Right atrium auricular region (tissue), 2 donors: ENCODE results near the gene FAF1. TPM values are rescaled to one million over a fixed set of nuclear protein-coding genes. Genes with fewer than 3 reads are reported as not detected.

Experiments
- DNase-seq: peaks from one replicate; pipeline ENCODE4 v3.0.0-alpha.2; 2019; ENCODE audit warnings: low spot score
- H3K27ac ChIP-seq, 2 donors: fragments of 200-600 bp; sonication (generic); 1 replicate in 1 of 2; 2 replicates in 1 of 2; pipeline ENCODE4 v1.5.1; 2016 to 2019
- H3K27me3 ChIP-seq, 2 donors: fragments of 200-600 bp; sonication (generic); one replicate each; pipeline versions ENCODE4 v1.5.1 to v1.6.0; 2017 to 2019
- H3K36me3 ChIP-seq: fragments of 200-600 bp; sonication (generic); one replicate; pipeline ENCODE4 v1.5.1; 2016
- H3K4me1 ChIP-seq, 2 donors: fragments of 200-600 bp; sonication (generic); one replicate each; pipeline versions ENCODE4 v1.5.1 to v1.6.0; 2017 to 2019
- H3K4me3 ChIP-seq, 2 donors: fragments of 200-600 bp; sonication (generic); 1 replicate in 1 of 2; 2 replicates in 1 of 2; pipeline ENCODE4 v1.5.1; 2017 to 2019; ENCODE audit warnings: mild to moderate bottlenecking in 1 of 2, moderate library complexity in 1 of 2
- H3K9me3 ChIP-seq, 2 donors: fragments of 200-600 bp; sonication (generic); one replicate each; pipeline ENCODE4 v1.5.1; 2019
- total RNA-seq, 2 donors: library from RNA; depleted of rRNA; stranded (reverse); fragments of >200 nt; gene quantifications; one replicate each; pipeline ENCODE4 v1.1.0, GENCODE V29; 2016
- TF ChIP-seq, protein P1 (sequence below), 2 donors: fragments of 200-600 bp; sonication (generic); IDR thresholded peaks; one replicate each; pipeline ENCODE4 v1.5.1; 2019; ENCODE audit warnings: antibody characterized with exemption in 2 of 2

Gene FAF1
- total RNA-seq, 2 donors from 2014 or later, result 36.1 to 68.8 TPM

- Histone ChIP-seq H3K9me3 (peaks cover 0 to 5% of the 10 kb centered on the region in 2 donors), H3K4me1 (peaks cover 0 to 49% of the 10 kb centered on the region in 2 donors), H3K4me3 (peak overlapping the region; percentile 10 to 41), H3K27ac (no peak overlapping the region), H3K27me3 (peaks cover 46 to 75% of the 10 kb centered on the region in 2 donors), H3K36me3 (no peaks in the 10 kb centered on the region)
- no peak for DNase-seq
- TF ChIP-seq, protein P1, sequence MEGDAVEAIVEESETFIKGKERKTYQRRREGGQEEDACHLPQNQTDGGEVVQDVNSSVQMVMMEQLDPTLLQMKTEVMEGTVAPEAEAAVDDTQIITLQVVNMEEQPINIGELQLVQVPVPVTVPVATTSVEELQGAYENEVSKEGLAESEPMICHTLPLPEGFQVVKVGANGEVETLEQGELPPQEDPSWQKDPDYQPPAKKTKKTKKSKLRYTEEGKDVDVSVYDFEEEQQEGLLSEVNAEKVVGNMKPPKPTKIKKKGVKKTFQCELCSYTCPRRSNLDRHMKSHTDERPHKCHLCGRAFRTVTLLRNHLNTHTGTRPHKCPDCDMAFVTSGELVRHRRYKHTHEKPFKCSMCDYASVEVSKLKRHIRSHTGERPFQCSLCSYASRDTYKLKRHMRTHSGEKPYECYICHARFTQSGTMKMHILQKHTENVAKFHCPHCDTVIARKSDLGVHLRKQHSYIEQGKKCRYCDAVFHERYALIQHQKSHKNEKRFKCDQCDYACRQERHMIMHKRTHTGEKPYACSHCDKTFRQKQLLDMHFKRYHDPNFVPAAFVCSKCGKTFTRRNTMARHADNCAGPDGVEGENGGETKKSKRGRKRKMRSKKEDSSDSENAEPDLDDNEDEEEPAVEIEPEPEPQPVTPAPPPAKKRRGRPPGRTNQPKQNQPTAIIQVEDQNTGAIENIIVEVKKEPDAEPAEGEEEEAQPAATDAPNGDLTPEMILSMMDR (IDR thresholded peaks at IDR 0.05), result no peak
Observed at GRCh38 chr1:50417946-50418599, 542.0 kb downstream of the FAF1 start.

DNA sequence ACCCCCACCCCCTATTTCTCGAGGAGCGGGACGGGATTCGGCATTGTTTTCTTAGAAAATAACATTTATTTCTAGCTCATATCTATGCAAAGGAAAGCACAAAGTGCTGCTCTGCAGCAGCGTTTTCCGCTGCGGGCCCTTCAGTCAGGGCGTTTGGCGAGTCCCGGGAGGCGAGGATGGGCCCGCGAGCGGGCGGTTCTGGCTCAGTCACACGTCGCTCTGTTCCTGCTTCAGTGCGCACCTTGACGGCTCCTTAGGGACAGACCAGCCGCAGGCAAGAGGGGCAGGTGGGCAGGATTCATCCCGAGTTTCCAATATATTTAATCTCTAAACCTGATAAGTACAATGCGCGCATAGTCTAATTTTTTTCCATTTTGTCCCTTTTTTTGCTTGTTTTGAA lies 542.6 kb downstream of the FAF1 start:
- peaks cover 0 to 11% of the 10 kb centered on the region in 2 donors for H3K9me3 ChIP-seq
- H3K27me3 ChIP-seq, result peaks cover 41 to 69% of the 10 kb centered on the region in 2 donors
- TF ChIP-seq, protein P1 (IDR thresholded peaks at IDR 0.05), result no peak
- no peaks in the 10 kb centered on the region for H3K36me3 ChIP-seq
- peaks cover 0 to 43% of the 10 kb centered on the region in 2 donors for H3K4me1 ChIP-seq
- no peak overlapping the region for H3K27ac ChIP-seq
- DNase-seq, result no peak
- no peak overlapping the region for H3K4me3 ChIP-seq

- Histone ChIP-seq H3K4me3 (no peak overlapping the region), H3K4me1 (peaks cover 0 to 39% of the 10 kb centered on the region in 2 donors), H3K9me3 (peaks cover 0 to 13% of the 10 kb centered on the region in 2 donors), H3K27me3 (peaks cover 35 to 62% of the 10 kb centered on the region in 2 donors), H3K36me3 (no peaks in the 10 kb centered on the region), H3K27ac (no peak overlapping the region)
- no peak for DNase-seq
- TF ChIP-seq, protein P1 (IDR thresholded peaks at IDR 0.05), result no peak
Observed at GRCh38 chr1:50416553-50417453, 543.3 kb downstream of the FAF1 start.

GRCh38 chr1:50416150-50416527 lies 543.9 kb downstream of the FAF1 start:
- H3K27me3 ChIP-seq, result peaks cover 29 to 56% of the 10 kb centered on the region in 2 donors
- no peaks in the 10 kb centered on the region for H3K36me3 ChIP-seq
- no peak overlapping the region for H3K4me3 ChIP-seq
- no peak for DNase-seq
- TF ChIP-seq, protein P1 (IDR thresholded peaks at IDR 0.05), result no peak
- no peak overlapping the region for H3K27ac ChIP-seq
- peaks cover 0 to 38% of the 10 kb centered on the region in 2 donors for H3K4me1 ChIP-seq
- peaks cover 0 to 13% of the 10 kb centered on the region in 2 donors for H3K9me3 ChIP-seq

- TF ChIP-seq, protein P1 (IDR thresholded peaks at IDR 0.05), result no peak
- Histone ChIP-seq H3K4me1 (peaks cover 0 to 32% of the 10 kb centered on the region in 2 donors), H3K4me3 (no peak overlapping the region), H3K9me3 (peaks cover 0 to 14% of the 10 kb centered on the region in 2 donors), H3K36me3 (no peaks in the 10 kb centered on the region), H3K27ac (no peak overlapping the region), H3K27me3 (peaks cover 26 to 51% of the 10 kb centered on the region in 2 donors)
- DNase-seq, result no peak
Observed at GRCh38 chr1:50415235-50416149, 544.6 kb downstream of the FAF1 start.
